H1 (cell line): ENCODE results near the gene FGD6. TPM values are rescaled to one million over a fixed set of nuclear protein-coding genes. Genes with fewer than 3 reads are reported as not detected.

Source experiments
- CTCF ChIA-PET: fragments of 300-600 bp; sonication (Branson Sonifier 250); formaldehyde crosslinking; loops from one replicate; lab custom pipeline; 2021; ENCODE audit not compliant: partially characterized antibody; lab: Charles Lee
- POLR2A ChIA-PET: fragments of 300-600 bp; sonication (Branson Sonifier 250); formaldehyde crosslinking; loops from one replicate; lab custom pipeline; 2021; ENCODE audit warnings: inconsistent platforms; ENCODE audit not compliant: partially characterized antibody; lab: Charles Lee
- DNase-seq, 2 experiments: peaks; one replicate each; pipeline versions ENCODE4 v3.0.0 to v3.0.0-alpha.2; 2010 to 2022; ENCODE audit warnings: low spot score in 2 of 2, low read depth in 1 of 2, mixed read lengths in 1 of 2
- FAIRE-seq: peaks from 2 replicates; lab custom pipeline; 2011; peaks lifted over from hg19 to GRCh38; lab: Jason Lieb, UNC
- H2AFZ ChIP-seq: 2 replicates; pipeline ENCODE4 v1.8.1; 2012; ENCODE audit warnings: low read length, inconsistent platforms
- H2AK5ac ChIP-seq: 2 replicates; pipeline ENCODE4 v1.6.1; 2013; ENCODE audit warnings: low read depth, low read length
- H2BK120ac ChIP-seq: replicated peaks from 2 replicates; pipeline ENCODE3; 2013; ENCODE audit warnings: low read depth, low read length, inconsistent platforms
- H2BK12ac ChIP-seq: 2 replicates; pipeline ENCODE4 v1.6.1; 2013; ENCODE audit warnings: low read depth, low read length
- H2BK15ac ChIP-seq: 2 replicates; pipeline ENCODE4 v1.6.1; 2013; ENCODE audit warnings: low read length
- H2BK20ac ChIP-seq: 2 replicates; pipeline ENCODE4 v1.6.1; 2013; ENCODE audit warnings: low read length
- H2BK5ac ChIP-seq: 2 replicates; pipeline ENCODE4 v1.6.1; 2013; ENCODE audit warnings: low read depth, low read length
- H3K14ac ChIP-seq: 2 replicates; pipeline ENCODE4 v1.6.1; 2013; ENCODE audit warnings: inconsistent platforms; ENCODE audit not compliant: insufficient read length
- H3K18ac ChIP-seq: 2 replicates; pipeline ENCODE4 v1.6.1; 2013; ENCODE audit warnings: low read length; ENCODE audit errors: extremely low read depth
- H3K23ac ChIP-seq: 2 replicates; pipeline ENCODE4 v1.6.1; 2013; ENCODE audit warnings: inconsistent platforms; ENCODE audit not compliant: insufficient read length
- H3K23me2 ChIP-seq: 2 replicates; pipeline ENCODE4 v1.6.1; 2013; ENCODE audit warnings: low read depth, low read length
- H3K27ac ChIP-seq: 2 replicates; pipeline ENCODE4 v1.6.1; 2011; ENCODE audit warnings: low read depth, low read length, inconsistent platforms
- H3K27me3 ChIP-seq, 4 experiments: replicated peaks in 1 of 4; 1 replicate in 1 of 4; 2 replicates in 3 of 4; pipeline versions ENCODE4 v1.6.1 to v1.8.1; 2011 to 2013; ENCODE audit warnings: low read length in 3 of 4, mild to moderate bottlenecking in 3 of 4, inconsistent platforms in 2 of 4, mixed read lengths in 2 of 4, moderate library complexity in 1 of 4; ENCODE audit not compliant: control insufficient read depth in 3 of 4, insufficient read depth in 3 of 4; ENCODE audit errors: extremely low read depth in 1 of 4
- H3K36me3 ChIP-seq, 4 experiments: 2 replicates each; pipeline versions ENCODE4 v1.6.1 to v1.8.1; 2011 to 2013; ENCODE audit warnings: mild to moderate bottlenecking in 4 of 4, low read length in 3 of 4, moderate library complexity in 2 of 4, control low read depth in 1 of 4, inconsistent platforms in 1 of 4; ENCODE audit not compliant: insufficient read depth in 4 of 4, control insufficient read depth in 2 of 4
- H3K4ac ChIP-seq: replicated peaks from 2 replicates; pipeline ENCODE3; 2013; ENCODE audit warnings: low read length, low read depth, mixed read lengths, inconsistent platforms; ENCODE audit not compliant: insufficient read length
- H3K4me1 ChIP-seq, 4 experiments: replicated peaks in 1 of 4; 1 replicate in 1 of 4; 2 replicates in 3 of 4; pipeline versions ENCODE4 v1.6.1 to v1.8.1; 2011 to 2013; ENCODE audit warnings: low read length in 3 of 4, inconsistent platforms in 2 of 4, mixed read lengths in 1 of 4; ENCODE audit not compliant: insufficient read depth in 4 of 4, control insufficient read depth in 3 of 4
- H3K4me2 ChIP-seq, 2 experiments: 2 replicates each; pipeline versions ENCODE4 v1.6.1 to v1.8.1; 2011 to 2013; ENCODE audit warnings: low read depth in 2 of 2, low read length in 2 of 2, control low read depth in 1 of 2, inconsistent platforms in 1 of 2, mild to moderate bottlenecking in 1 of 2; ENCODE audit not compliant: insufficient read depth in 1 of 2
- H3K4me3 ChIP-seq, 4 experiments: fragments of 200-600, 300-600 bp in 1 of 4; sonication (generic), shearing (Covaris generic), sonication (Bioruptor Twin) in 1 of 4; 2 replicates each; pipeline versions ENCODE4 v1.5.1 to v1.8.1; 2011 to 2016; ENCODE audit warnings: low read length in 4 of 4, low read depth in 3 of 4, control low read depth in 2 of 4, inconsistent platforms in 2 of 4, mild to moderate bottlenecking in 2 of 4, mixed read lengths in 1 of 4, moderate library complexity in 1 of 4; ENCODE audit not compliant: insufficient read depth in 2 of 4; ENCODE audit errors: extremely low read depth in 1 of 4
- H3K56ac ChIP-seq: replicated peaks from 2 replicates; pipeline ENCODE3; 2013; ENCODE audit warnings: low read depth, mild to moderate bottlenecking, mixed read lengths, low read length, inconsistent platforms; ENCODE audit not compliant: insufficient read length
- H3K79me1 ChIP-seq: 2 replicates; pipeline ENCODE4 v1.6.1; 2013; ENCODE audit warnings: low read depth, low read length, control low read depth
- H3K79me2 ChIP-seq, 2 experiments: 2 replicates each; pipeline versions ENCODE4 v1.6.1 to v1.8.1; 2012 to 2013; ENCODE audit warnings: low read length in 2 of 2, mild to moderate bottlenecking in 2 of 2, inconsistent platforms in 1 of 2; ENCODE audit not compliant: insufficient read depth in 2 of 2, control insufficient read depth in 1 of 2
- H3K9ac ChIP-seq, 4 experiments: replicated peaks in 1 of 4; 1 replicate in 1 of 4; 2 replicates in 3 of 4; pipeline versions ENCODE4 v1.6.1 to v1.8.1; 2011 to 2013; ENCODE audit warnings: low read depth in 3 of 4, low read length in 3 of 4, control low read depth in 2 of 4, mild to moderate bottlenecking in 2 of 4, moderate library complexity in 2 of 4, inconsistent platforms in 1 of 4; ENCODE audit errors: extremely low read depth in 1 of 4
- H3K9me3 ChIP-seq, 2 experiments: 2 replicates each; pipeline versions ENCODE4 v1.6.1 to v1.8.1; 2012 to 2013; ENCODE audit warnings: mild to moderate bottlenecking in 2 of 2, moderate library complexity in 2 of 2, control low read depth in 1 of 2, inconsistent platforms in 1 of 2, low read depth in 1 of 2, low read length in 1 of 2, mixed read lengths in 1 of 2; ENCODE audit not compliant: insufficient read depth in 2 of 2
- H4K20me1 ChIP-seq, 2 experiments: replicated peaks in 1 of 2; 2 replicates each; pipeline versions ENCODE3 to v1.8.1; 2011 to 2013; ENCODE audit warnings: inconsistent platforms in 2 of 2, low read length in 2 of 2, mild to moderate bottlenecking in 1 of 2; ENCODE audit not compliant: insufficient read depth in 2 of 2, control insufficient read depth in 1 of 2
- H4K5ac ChIP-seq: 2 replicates; pipeline ENCODE4 v1.6.1; 2013; ENCODE audit warnings: low read length, low read depth, mixed read lengths, inconsistent platforms; ENCODE audit not compliant: insufficient read length
- H4K8ac ChIP-seq: 2 replicates; pipeline ENCODE4 v1.8.0; 2013; ENCODE audit warnings: mild to moderate bottlenecking, moderate library complexity, low read length, inconsistent platforms; ENCODE audit not compliant: insufficient read depth; ENCODE audit errors: extremely low read depth
- H4K91ac ChIP-seq: replicated peaks from 2 replicates; pipeline ENCODE3; 2013; ENCODE audit warnings: low read length, mixed read lengths, inconsistent platforms; ENCODE audit not compliant: insufficient read length
- CHD2 ChIP-seq: IDR thresholded peaks from 2 replicates; pipeline ENCODE4 v1.6.1; 2012; ENCODE audit warnings: low read length, improper control_type of control experiment
- WGBS, 2 experiments: shearing (Covaris generic) in 1 of 2; methylation state at CpG; one replicate each; pipeline versions ENCODE4 v1.1.6 to v1.1.7; 2013 to 2015; ENCODE audit warnings: low lambda C conversion rate in 2 of 2, mixed read lengths in 2 of 2, inconsistent platforms in 1 of 2, low coverage in 1 of 2, missing lambda C conversion rate in 1 of 2; ENCODE audit not compliant: insufficient replicate concordance in 2 of 2, insufficient coverage in 1 of 2, insufficient read length in 1 of 2; ENCODE audit errors: extremely low coverage in 1 of 2, missing lambda C conversion rate in 1 of 2; 5-methylcytosine and 5-hydroxymethylcytosine counted together
- polyA plus RNA-seq, 7 experiments: library from polyadenylated mRNA; depleted of rRNA in 3 of 7; stranded (reverse) in 5 of 7; unstranded in 2 of 7; fragments of >200 nt in 5 of 7; fragments of 200-250 nt in 2 of 7; gene quantifications; 1 replicate in 5 of 7; 2 replicates in 1 of 7; 4 replicates in 1 of 7; pipeline versions ENCODE4 v1.2.1 to v1.2.3, GENCODE V29; 2011 to 2013; ENCODE audit warnings: missing spikeins in 2 of 7, mixed read lengths in 2 of 7
- total RNA-seq: library from RNA; stranded (reverse); fragmentation: NEBNext Ultra II Directional; extraction: Animal tissue kit (Norgen Biotek cat#: 25700); gene quantifications from 2 replicates; pipeline ENCODE4 v1.2.1, GENCODE V29; 2021

Gene FGD6
- total and polyA plus RNA-seq, 2 of the 8 experiments (the other 6 are each of a cell fraction or from before 2014, with no cell fraction given) = 12.2 to 24.3 TPM

DNA sequence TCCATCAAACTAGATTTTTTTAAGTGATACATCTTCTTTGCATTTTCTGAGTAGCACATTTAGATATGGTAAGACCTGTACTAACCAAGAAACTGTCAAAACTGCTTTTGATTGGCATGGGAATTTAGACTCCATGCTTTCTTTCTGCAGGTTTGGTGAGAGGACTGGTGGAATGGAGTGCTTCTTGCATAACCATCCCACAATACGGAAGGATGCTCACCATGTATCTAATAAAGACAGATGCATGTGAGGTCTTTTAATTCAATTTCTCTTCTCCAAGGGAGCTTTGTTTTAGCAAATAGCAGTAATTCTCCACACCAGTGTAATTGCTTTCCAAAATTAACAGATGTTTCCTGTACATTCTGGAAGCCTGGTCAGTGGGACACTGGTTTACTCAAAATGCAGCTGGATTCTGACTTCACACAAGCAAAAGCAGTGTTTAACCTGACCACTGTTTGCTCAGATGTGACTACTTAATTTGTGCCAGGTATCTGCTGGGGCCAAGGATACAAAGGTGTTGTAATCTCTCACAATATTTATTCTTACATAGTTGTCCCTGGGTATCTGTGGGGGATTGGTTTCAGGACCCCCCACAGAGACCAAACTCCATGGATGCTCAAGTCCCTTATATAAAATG is 26.1 kb downstream of the FGD6 start:
- Histone ChIP-seq H3K36me3 (no peaks in the 10 kb centered on the region), H2BK20ac (no peak overlapping the region), H3K27ac (no peak overlapping the region), H3K18ac (no peak overlapping the region), H2BK120ac (no peak overlapping the region), H3K9ac (no peak overlapping the region), H2BK12ac (no peak overlapping the region), H3K14ac (no peak overlapping the region), H4K20me1 (no peaks in the 10 kb centered on the region), H3K9me3 (no peaks in the 10 kb centered on the region), H3K79me1 (no peaks in the 10 kb centered on the region), H3K27me3 (no peaks in the 10 kb centered on the region), H3K23ac (no peak overlapping the region), H3K56ac (no peak overlapping the region), H4K91ac (no peak overlapping the region), H3K4ac (no peak overlapping the region), H3K79me2 (peaks cover 0 to 51% of the 10 kb centered on the region in 2 experiments; a peak in 2 of 4 replicates), H4K5ac (no peak overlapping the region), H3K4me3 (no peak overlapping the region), H4K8ac (no peak overlapping the region), H2AK5ac (no peak overlapping the region), H2BK5ac (no peak overlapping the region), H3K4me2 (no peak overlapping the region), H2BK15ac (no peak overlapping the region), H3K23me2 (no peaks in the 10 kb centered on the region), H2AFZ (no peak overlapping the region), H3K4me1 (peaks cover 2 to 13% (median 10%) of the 10 kb centered on the region in 4 experiments; a peak in 5 of 7 replicates)
- 77% methylated on average over 1 of the region's 1 CpG; no CpG with 5 or more reads in 1 of the 2 experiments for WGBS, 2 experiments
- DNase-seq (no peak), FAIRE-seq (no peak)
- ChIA-PET POLR2A (interaction anchor here (1.3 kb wide), 1 partner anchor 19 kb away, joined by 3 read pairs; no protein-coding TSS in a partner anchor), CTCF (interaction anchor here (1.1 kb wide), 1 partner anchor 70 kb away, joined by 3 read pairs; no protein-coding TSS in a partner anchor)
- TF ChIP-seq CHD2 = no peak
